HEK293 (cell line): Measurements from ENCODE around the gene LENEP.

Source experiments
- KLF9 ChIP-seq: fragments of 450-650 bp; formaldehyde crosslinking; IDR thresholded peaks from 2 replicates; pipeline ENCODE4 v1.5.1; 2016; ENCODE audit warnings: missing biosample characterization, missing genetic modification characterization, low read depth
- MYNN ChIP-seq: fragments of 450-650 bp; formaldehyde crosslinking; IDR thresholded peaks from 2 replicates; pipeline ENCODE4 v1.5.1; 2016; ENCODE audit warnings: missing biosample characterization, missing genetic modification characterization, borderline replicate concordance
- OSR2 ChIP-seq: fragments of 450-650 bp; formaldehyde crosslinking; IDR thresholded peaks from 2 replicates; pipeline ENCODE4 v1.5.1; 2016; ENCODE audit warnings: missing biosample characterization, missing genetic modification characterization
- PRDM4 ChIP-seq: fragments of 450-650 bp; formaldehyde crosslinking; IDR thresholded peaks from 2 replicates; pipeline ENCODE4 v1.5.1; 2017; ENCODE audit warnings: missing biosample characterization, missing genetic modification characterization
- SCRT1 ChIP-seq: fragments of 450-650 bp; formaldehyde crosslinking; IDR thresholded peaks from 2 replicates; pipeline ENCODE4 v1.5.1; 2016; ENCODE audit warnings: missing biosample characterization, missing genetic modification characterization, borderline replicate concordance
- ZBTB20 ChIP-seq: fragments of 450-650 bp; formaldehyde crosslinking; IDR thresholded peaks from 2 replicates; pipeline ENCODE4 v1.5.1; 2016; ENCODE audit warnings: missing biosample characterization, missing genetic modification characterization
- ZBTB48 ChIP-seq: fragments of 450-650 bp; formaldehyde crosslinking; IDR thresholded peaks from 2 replicates; pipeline ENCODE4 v1.5.1; 2016; ENCODE audit warnings: missing biosample characterization, missing genetic modification characterization
- ZNF148 ChIP-seq: fragments of 450-650 bp; formaldehyde crosslinking; IDR thresholded peaks from 2 replicates; pipeline ENCODE4 v1.5.0; 2017; ENCODE audit warnings: missing biosample characterization, missing genetic modification characterization, borderline replicate concordance
- ZNF155 ChIP-seq: fragments of 450-650 bp; formaldehyde crosslinking; IDR thresholded peaks from 2 replicates; pipeline ENCODE4 v1.5.1; 2016; ENCODE audit warnings: missing biosample characterization, missing genetic modification characterization
- ZNF202 ChIP-seq: fragments of 450-650 bp; formaldehyde crosslinking; IDR thresholded peaks from 2 replicates; pipeline ENCODE4 v1.5.1; 2016; ENCODE audit warnings: missing biosample characterization, missing genetic modification characterization, borderline replicate concordance
- ZNF280D ChIP-seq: fragments of 450-650 bp; formaldehyde crosslinking; IDR thresholded peaks from 2 replicates; pipeline ENCODE4 v1.5.1; 2016; ENCODE audit warnings: missing biosample characterization, missing genetic modification characterization
- ZNF449 ChIP-seq: fragments of 450-650 bp; formaldehyde crosslinking; IDR thresholded peaks from 2 replicates; pipeline ENCODE4 v1.5.1; 2017; ENCODE audit warnings: missing biosample characterization, mild to moderate bottlenecking, missing genetic modification characterization, moderate library complexity
- ZNF549 ChIP-seq: fragments of 450-650 bp; IDR thresholded peaks from 2 replicates; pipeline ENCODE4 v1.5.1; 2018; ENCODE audit warnings: missing biosample characterization, missing genetic modification characterization, mild to moderate bottlenecking, inconsistent platforms, moderate library complexity
- ZNF561 ChIP-seq: fragments of 450-650 bp; IDR thresholded peaks from 2 replicates; pipeline ENCODE4 v1.5.1; 2018; ENCODE audit warnings: missing biosample characterization, missing genetic modification characterization, borderline replicate concordance
- ZNF600 ChIP-seq: fragments of 450-650 bp; formaldehyde crosslinking; IDR thresholded peaks from 2 replicates; pipeline ENCODE4 v1.5.1; 2016; ENCODE audit warnings: missing biosample characterization, missing genetic modification characterization
- ZNF645 ChIP-seq: fragments of 450-650 bp; formaldehyde crosslinking; IDR thresholded peaks from 2 replicates; pipeline ENCODE4; 2016; ENCODE audit warnings: missing biosample characterization, missing genetic modification characterization
- ZNF677 ChIP-seq: fragments of 450-650 bp; IDR thresholded peaks from 2 replicates; pipeline ENCODE4 v1.5.0; 2018; ENCODE audit warnings: missing biosample characterization, mild to moderate bottlenecking, missing genetic modification characterization, moderate library complexity
- ZNF692 ChIP-seq: fragments of 450-650 bp; formaldehyde crosslinking; IDR thresholded peaks from 2 replicates; pipeline ENCODE4 v1.5.1; 2016; ENCODE audit warnings: missing biosample characterization, missing genetic modification characterization
- ZSCAN23 ChIP-seq: fragments of 450-650 bp; formaldehyde crosslinking; IDR thresholded peaks from 2 replicates; pipeline ENCODE4 v1.5.1; 2016; ENCODE audit warnings: missing biosample characterization, missing genetic modification characterization

The LENEP gene

GRCh38 chr1:155001425-155001674 is 8.0 kb downstream of the LENEP start (continued):
- TF ChIP-seq ZNF148 (tag by site-specific recombination) (no peak), MYNN (no peak), ZNF155 (no peak), SCRT1 (tag by site-specific recombination) (peak; percentile 4; the same call in 1 of the 2 replicates), ZNF692 (tag by site-specific recombination) (no peak), ZNF449 (no peak), KLF9 (tag by site-specific recombination) (no peak), ZNF561 (tag by site-specific recombination) (no peak), ZNF280D (no peak), OSR2 (no peak), ZNF600 (tag by site-specific recombination) (no peak), ZSCAN23 (no peak), ZNF549 (tag by site-specific recombination) (no peak), ZBTB48 (tag by site-specific recombination) (no peak), ZNF202 (no peak), ZNF677 (tag by site-specific recombination) (no peak), ZNF645 (no peak), PRDM4 (tag by site-specific recombination) (no peak), ZBTB20 (tag by site-specific recombination) (peak; percentile 51)
